PC-3 (cell line): Measurements from ENCODE around the gene RASD2. TPM values are rescaled to one million over a fixed set of nuclear protein-coding genes. Genes with fewer than 3 reads are reported as not detected.

ENCODE experiments used
- ATAC-seq: fragments of 200-7000 bp; cut with Tn5 transposase; 2 replicates; pipeline ENCODE4 v1.9.1; 2020; ENCODE audit warnings: mild to moderate bottlenecking, moderate library complexity
- BruUV-seq: library from RNA; stranded (reverse); fragments of 400-500 nt; replicated peaks from 2 replicates; lab custom pipeline; 2021; lab: Mats Ljungman, UMichigan
- CTCF ChIA-PET: fragments of 300-600 bp; sonication (Branson Sonifier 250); formaldehyde crosslinking; loops from one replicate; lab custom pipeline; 2022; ENCODE audit warnings: antibody characterized with exemption; lab: Charles Lee
- POLR2A ChIA-PET: fragments of 300-600 bp; sonication (Branson Sonifier 250); formaldehyde crosslinking; loops from one replicate; lab custom pipeline; 2022; ENCODE audit warnings: antibody characterized with exemption; ENCODE audit not compliant: unreplicated experiment; lab: Charles Lee
- DNase-seq: peaks from one replicate; pipeline ENCODE4 v3.0.0-alpha.2; 2015
- H2AFZ ChIP-seq: fragments of 300-600 bp; sonication (generic); 2 replicates; pipeline ENCODE4 v1.6.0; 2016; ENCODE audit warnings: antibody characterized with exemption, low read length
- H3F3A ChIP-seq: fragments of 300-600 bp; sonication (generic); one replicate; pipeline ENCODE4 v1.6.0; 2017; ENCODE audit warnings: antibody characterized with exemption, low read length, control low read depth, mild to moderate bottlenecking; ENCODE audit not compliant: unreplicated experiment
- H3K27ac ChIP-seq: fragments of 300-600 bp; sonication (generic); 2 replicates; pipeline ENCODE4 v1.5.1; 2016; ENCODE audit warnings: mild to moderate bottlenecking, low read length
- H3K27me3 ChIP-seq: fragments of 300-600 bp; sonication (generic); 2 replicates; pipeline ENCODE4 v1.6.1; 2016; ENCODE audit warnings: low read length, mixed read lengths
- H3K36me3 ChIP-seq: fragments of 300-600 bp; sonication (generic); 2 replicates; pipeline ENCODE4 v1.6.1; 2016; ENCODE audit warnings: low read depth, mixed run types, low read length, mixed read lengths
- H3K4me1 ChIP-seq: fragments of 300-600 bp; sonication (generic); 2 replicates; pipeline ENCODE4 v1.5.1; 2016; ENCODE audit warnings: low read length; ENCODE audit not compliant: insufficient read depth
- H3K4me2 ChIP-seq: fragments of 300-600 bp; sonication (generic); 2 replicates; pipeline ENCODE4 v1.6.0; 2016; ENCODE audit warnings: low read length
- H3K4me3 ChIP-seq: fragments of 300-600 bp; sonication (generic); 2 replicates; pipeline ENCODE4 v1.5.1; 2016; ENCODE audit warnings: mild to moderate bottlenecking, low read length, mixed read lengths
- H3K79me2 ChIP-seq: fragments of 300-600 bp; sonication (generic); 2 replicates; pipeline ENCODE4 v1.6.1; 2017; ENCODE audit warnings: low read length, mixed read lengths
- H3K9ac ChIP-seq: fragments of 300-600 bp; sonication (generic); 2 replicates; pipeline ENCODE4 v1.6.0; 2016; ENCODE audit warnings: mild to moderate bottlenecking, low read length
- H3K9me2 ChIP-seq: fragments of 300-600 bp; sonication (generic); replicated peaks from 2 replicates; pipeline ENCODE4 v1.6.1; 2016; ENCODE audit warnings: mixed run types, low read length, mixed read lengths
- H3K9me3 ChIP-seq: fragments of 300-600 bp; sonication (generic); 2 replicates; pipeline ENCODE4 v1.6.1; 2016; ENCODE audit warnings: low read length, mixed read lengths
- H4K20me1 ChIP-seq: fragments of 300-600 bp; sonication (generic); 2 replicates; pipeline ENCODE4 v1.6.1; 2016; ENCODE audit warnings: low read length, mixed read lengths
- EZH2 ChIP-seq: fragments of 300-600 bp; sonication (generic); IDR thresholded peaks from one replicate; pipeline ENCODE4 v1.6.1; 2017; ENCODE audit warnings: antibody characterized with exemption, mild to moderate bottlenecking, low read length; ENCODE audit not compliant: unreplicated experiment
- EZH2phosphoT487 ChIP-seq: fragments of 300-600 bp; sonication (generic); IDR thresholded peaks from 2 replicates; pipeline ENCODE4 v1.6.1; 2018; ENCODE audit warnings: mild to moderate bottlenecking, antibody characterized with exemption, low read length, borderline replicate concordance
- intact Hi-C: fragments of 100-400 bp; cut with micrococcal nuclease; formaldehyde crosslinking; loops from 2 replicates; pipeline ENCODE4 v1.9.0; 2023
- total RNA-seq: library from RNA; depleted of rRNA; stranded (reverse); fragments of >200 nt; gene quantifications from 2 replicates; pipeline ENCODE4 v1.2.3, GENCODE V29; 2014
- TF ChIP-seq, protein P1 (sequence below): fragments of 300-600 bp; sonication (generic); conservative IDR thresholded peaks from 2 replicates; pipeline ENCODE4 v1.5.1; 2017; ENCODE audit warnings: antibody characterized with exemption, low read depth, mild to moderate bottlenecking, low read length

RASD2 gene
- total RNA-seq, 1 experiment from 2014 or later, result 0.07 TPM

GRCh38 chr22:35539910-35540594 is 579 bp upstream of the RASD2 start:
- H3F3A ChIP-seq, result no peaks in the 10 kb centered on the region
- no peaks in the 10 kb centered on the region for H3K9me2 ChIP-seq
- no peak overlapping the region for H3K9ac ChIP-seq
- intact Hi-C loops, result no loop called here
- DNase-seq, result peak; percentile 45
- BruUV-seq, result no TSS peak
- ATAC-seq, result peak; percentile 69
- H3K9me3 ChIP-seq, result no peaks in the 10 kb centered on the region
- H3K79me2 ChIP-seq, result no peaks in the 10 kb centered on the region
- ChIA-PET CTCF (no interaction called here), POLR2A (no interaction called here)
- peak overlapping the region; percentile 91 for H3K4me2 ChIP-seq
- H3K4me1 ChIP-seq, result no peaks in the 10 kb centered on the region; the same call in 1 of the 2 replicates
- no peaks in the 10 kb centered on the region for H3K27me3 ChIP-seq
- H4K20me1 ChIP-seq, result no peaks in the 10 kb centered on the region
- no peak overlapping the region for H3K27ac ChIP-seq
- H3K4me3 ChIP-seq, result peak overlapping the region; percentile 71
- no peak for TF ChIP-seq EZH2phosphoT487
- no peak for TF ChIP-seq EZH2
- TF ChIP-seq, protein P1, sequence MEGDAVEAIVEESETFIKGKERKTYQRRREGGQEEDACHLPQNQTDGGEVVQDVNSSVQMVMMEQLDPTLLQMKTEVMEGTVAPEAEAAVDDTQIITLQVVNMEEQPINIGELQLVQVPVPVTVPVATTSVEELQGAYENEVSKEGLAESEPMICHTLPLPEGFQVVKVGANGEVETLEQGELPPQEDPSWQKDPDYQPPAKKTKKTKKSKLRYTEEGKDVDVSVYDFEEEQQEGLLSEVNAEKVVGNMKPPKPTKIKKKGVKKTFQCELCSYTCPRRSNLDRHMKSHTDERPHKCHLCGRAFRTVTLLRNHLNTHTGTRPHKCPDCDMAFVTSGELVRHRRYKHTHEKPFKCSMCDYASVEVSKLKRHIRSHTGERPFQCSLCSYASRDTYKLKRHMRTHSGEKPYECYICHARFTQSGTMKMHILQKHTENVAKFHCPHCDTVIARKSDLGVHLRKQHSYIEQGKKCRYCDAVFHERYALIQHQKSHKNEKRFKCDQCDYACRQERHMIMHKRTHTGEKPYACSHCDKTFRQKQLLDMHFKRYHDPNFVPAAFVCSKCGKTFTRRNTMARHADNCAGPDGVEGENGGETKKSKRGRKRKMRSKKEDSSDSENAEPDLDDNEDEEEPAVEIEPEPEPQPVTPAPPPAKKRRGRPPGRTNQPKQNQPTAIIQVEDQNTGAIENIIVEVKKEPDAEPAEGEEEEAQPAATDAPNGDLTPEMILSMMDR, result no peak
- no peaks in the 10 kb centered on the region for H3K36me3 ChIP-seq
- peak overlapping the region; percentile 84 for H2AFZ ChIP-seq

GRCh38 chr22:35541254-35541748 is 670 bp downstream of the RASD2 start:
- Histone ChIP-seq H3K4me3 (peak overlapping the region; percentile 71), H3K9me2 (no peaks in the 10 kb centered on the region), H3K79me2 (no peaks in the 10 kb centered on the region), H3K4me2 (peak overlapping the region; percentile 91), H3K9me3 (no peaks in the 10 kb centered on the region), H3F3A (no peaks in the 10 kb centered on the region), H4K20me1 (no peaks in the 10 kb centered on the region), H2AFZ (peak overlapping the region; percentile 84), H3K36me3 (no peaks in the 10 kb centered on the region), H3K27me3 (no peaks in the 10 kb centered on the region), H3K4me1 (no peaks in the 10 kb centered on the region), H3K27ac (no peak overlapping the region), H3K9ac (no peak overlapping the region)
- CTCF ChIA-PET, result no interaction called here
- BruUV-seq, result no TSS peak
- DNase-seq (peak; percentile 18), ATAC-seq (peak; percentile 57)
- intact Hi-C loops, result no loop called here
- TF ChIP-seq EZH2phosphoT487 (no peak), EZH2 (no peak)
- TF ChIP-seq, protein P1, result no peak
- POLR2A ChIA-PET, result interaction anchor here (0.7 kb wide), 1 partner anchor 523 kb away, joined by 3 read pairs; no protein-coding TSS in a partner anchor
